GM21529 (cell line): ENCODE measurements around the gene CASQ1.

Source experiments
- ATAC-seq: cut with Tn5 transposase; IDR thresholded peaks from one replicate; pipeline ENCODE4 v1.9.1; 2021; ENCODE audit not compliant: unreplicated experiment

CASQ1 gene

DNA sequence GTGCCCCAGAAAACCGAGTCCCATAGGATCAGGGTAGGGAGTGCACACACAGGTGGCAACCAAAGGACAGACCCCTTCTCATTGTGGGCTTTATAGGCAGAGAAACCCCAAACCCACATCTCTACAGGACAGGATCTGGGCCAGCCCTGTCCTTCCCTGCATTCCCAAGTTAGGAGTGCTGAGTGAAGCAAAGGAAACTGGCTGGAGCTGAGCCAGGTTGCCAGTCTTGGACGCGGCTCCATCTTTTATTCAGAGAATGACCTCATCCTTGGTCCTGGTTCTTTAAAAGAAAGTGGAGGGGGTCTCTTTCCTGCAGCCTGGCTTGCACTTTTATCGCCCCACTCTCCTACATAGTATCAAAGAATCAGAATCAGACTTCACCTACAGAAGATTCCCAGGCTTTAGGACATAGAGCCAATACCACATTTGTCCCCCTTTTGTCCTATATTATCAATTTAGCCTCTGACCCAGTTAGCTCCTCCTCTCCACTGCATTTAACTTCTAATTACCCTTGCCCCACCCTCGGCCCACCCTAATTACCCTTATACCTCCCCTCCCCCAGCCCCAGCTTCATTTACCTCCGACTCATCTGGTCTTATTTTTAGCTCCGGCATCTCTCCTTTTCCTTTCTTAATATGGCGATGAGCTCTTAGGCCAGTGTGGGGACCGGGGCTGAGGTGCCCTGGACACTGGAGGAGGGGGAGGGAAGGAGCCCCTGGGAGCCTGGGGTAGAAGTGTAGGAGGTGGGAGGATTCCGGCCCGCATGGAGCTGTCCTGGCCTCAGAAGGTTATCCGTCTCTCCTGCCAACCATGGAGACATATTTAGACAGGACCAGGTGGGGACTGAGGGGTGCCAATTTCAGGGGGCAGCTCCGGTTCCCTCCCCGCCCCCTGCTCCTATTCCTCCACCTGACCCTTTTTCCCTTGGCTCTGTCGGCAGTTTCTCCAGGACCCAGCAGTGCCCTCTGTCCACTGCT is at the start of gene CASQ1:
Gene CASQ1 (plus strand): TSS at position 927 of the 977 bp plus-strand sequence. CDS start 177 bp downstream, outside the sequence.
- no peak for ATAC-seq

DNA sequence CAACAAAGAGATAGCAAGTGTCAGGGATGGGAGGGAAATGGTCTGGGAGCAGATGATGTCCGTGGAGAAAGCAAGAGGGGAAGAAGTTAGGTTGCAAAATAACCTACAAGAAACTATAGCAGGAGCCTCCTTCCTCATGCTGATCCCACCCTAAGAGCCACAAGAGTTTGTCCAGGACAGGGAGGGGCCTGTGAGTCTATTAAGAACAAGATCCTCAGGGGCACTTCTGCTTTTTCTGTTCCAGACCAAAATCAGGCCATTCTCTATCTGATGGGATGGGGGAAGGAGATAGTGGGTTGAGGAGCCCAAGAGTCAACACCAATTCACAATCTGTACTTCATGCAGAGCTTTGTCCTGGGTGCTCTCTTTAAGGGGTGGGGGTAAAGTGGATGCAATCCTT is 46.7 kb upstream of the CASQ1 start:
- ATAC-seq, result no peak

DNA sequence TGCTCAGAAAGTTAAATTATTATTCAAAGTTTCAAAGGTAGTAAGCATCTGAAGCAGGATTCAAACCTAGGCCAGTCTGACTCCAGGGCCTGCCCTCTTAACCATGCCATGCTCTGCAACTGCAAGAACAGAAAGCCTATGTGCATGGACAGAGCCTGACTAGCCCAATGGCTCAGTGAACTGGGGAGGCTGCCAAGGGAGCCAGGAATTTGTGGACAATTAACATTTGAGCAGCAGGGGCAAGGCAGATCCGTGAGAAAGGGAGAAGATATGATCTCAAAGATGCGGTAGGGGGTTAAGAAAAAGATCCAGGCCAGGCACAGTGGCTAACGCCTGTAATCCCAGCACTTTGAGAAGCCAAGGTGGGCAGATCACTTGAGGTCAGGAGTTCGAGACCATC is 45.5 kb upstream of the CASQ1 start:
- no peak for ATAC-seq

DNA sequence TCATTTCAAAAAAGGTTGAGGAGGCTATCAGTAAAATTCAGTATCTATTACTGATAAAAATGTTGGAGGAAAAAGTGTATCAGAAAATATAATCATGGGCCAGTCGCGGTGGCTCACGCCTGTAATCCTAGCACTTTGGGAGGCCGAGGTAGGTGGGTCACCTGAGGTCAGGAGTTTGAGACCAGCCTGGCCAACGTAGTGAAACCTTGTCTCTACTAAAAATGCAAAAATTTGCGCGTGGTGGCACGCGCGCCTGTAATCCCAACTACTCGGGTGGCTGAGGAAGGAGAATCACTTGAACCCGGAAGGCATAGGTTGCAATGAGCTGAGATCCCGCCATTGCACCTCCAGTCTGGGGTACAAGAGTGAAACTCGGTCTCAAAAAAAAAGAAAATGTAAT is 44.3 kb upstream of the CASQ1 start:
- ATAC-seq, result no peak

- ATAC-seq, result no peak
Measured at GRCh38 chr1:160148121-160148520, 42.3 kb upstream of the CASQ1 start.

GRCh38 chr1:160149233-160149632 is 41.1 kb upstream of the CASQ1 start:
- ATAC-seq, result no peak

GRCh38 chr1:160149716-160150115 is 40.7 kb upstream of the CASQ1 start:
- ATAC-seq, result no peak

- no peak for ATAC-seq
Measured at GRCh38 chr1:160151303-160151702, 39.1 kb upstream of the CASQ1 start, which contains the start of gene ATP1A4. Gene ATP1A4 (plus strand): TSS chr1:160151603. CDS start chr1:160152041, 438 bp downstream.

GRCh38 chr1:160154790-160155189 is 35.6 kb upstream of the CASQ1 start:
- ATAC-seq, result no peak

GRCh38 chr1:160156361-160156760 is 34.0 kb upstream of the CASQ1 start:
- ATAC-seq, result no peak

DNA sequence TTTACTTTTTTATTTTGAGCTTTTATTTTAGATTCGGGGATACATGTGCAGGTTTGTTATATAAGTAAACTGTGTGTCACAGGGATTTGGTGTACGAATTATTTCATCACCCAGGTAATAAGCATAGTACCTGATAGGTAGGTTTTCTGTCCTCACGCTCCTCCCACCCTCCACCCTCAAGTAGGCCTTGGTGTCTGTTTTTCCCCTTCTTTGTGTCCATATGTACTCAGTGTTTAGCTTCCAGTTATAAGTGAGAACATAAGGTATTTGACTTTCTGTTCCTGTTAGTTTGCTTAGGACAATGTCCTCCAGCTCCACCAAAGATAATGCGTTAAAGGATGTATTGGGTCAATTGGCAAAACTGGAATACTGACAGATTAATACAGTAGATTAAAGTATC is 33.2 kb upstream of the CASQ1 start:
- no peak for ATAC-seq

DNA sequence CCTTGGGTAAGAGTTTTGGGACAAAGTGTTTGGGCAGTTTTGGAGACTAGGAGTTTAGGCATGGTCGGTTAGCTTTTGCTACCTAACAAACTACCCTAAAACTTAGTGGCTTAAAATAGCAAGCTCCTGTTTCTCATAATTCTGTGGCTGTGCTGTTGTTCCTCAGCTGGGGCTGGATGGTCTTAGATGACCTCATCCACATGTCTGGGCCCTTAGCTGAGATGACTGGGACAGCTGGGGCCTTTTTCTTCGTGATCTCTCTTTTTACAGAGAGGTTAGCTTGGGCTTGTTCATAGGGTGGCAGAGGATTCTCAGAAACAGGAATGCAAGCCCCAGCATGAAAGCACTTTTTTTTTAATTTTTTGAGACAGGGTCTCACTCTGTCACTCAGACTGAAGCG is 32.3 kb upstream of the CASQ1 start:
- ATAC-seq, result no peak

GRCh38 chr1:160158534-160158933 is 31.8 kb upstream of the CASQ1 start:
- no peak for ATAC-seq

DNA sequence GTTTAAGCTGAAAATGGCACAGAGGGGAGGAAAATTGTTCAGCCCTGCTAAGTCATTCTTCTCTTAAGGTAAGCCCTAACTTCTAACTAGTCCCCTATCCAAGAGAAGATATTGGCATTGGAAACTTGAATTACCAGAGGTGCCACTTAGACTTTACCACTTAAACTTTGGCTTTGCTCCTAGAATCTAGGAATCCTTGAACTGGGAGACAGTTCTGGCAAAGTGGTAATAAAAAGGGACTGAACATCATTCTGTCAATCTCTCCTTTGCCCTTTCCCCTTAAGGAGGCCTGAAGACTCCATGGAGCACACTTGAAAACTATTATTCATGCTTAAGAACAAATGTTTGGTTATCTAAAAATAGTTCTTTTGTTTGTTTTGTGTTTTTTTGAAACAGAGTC is 30.5 kb upstream of the CASQ1 start:
- no peak for ATAC-seq

DNA sequence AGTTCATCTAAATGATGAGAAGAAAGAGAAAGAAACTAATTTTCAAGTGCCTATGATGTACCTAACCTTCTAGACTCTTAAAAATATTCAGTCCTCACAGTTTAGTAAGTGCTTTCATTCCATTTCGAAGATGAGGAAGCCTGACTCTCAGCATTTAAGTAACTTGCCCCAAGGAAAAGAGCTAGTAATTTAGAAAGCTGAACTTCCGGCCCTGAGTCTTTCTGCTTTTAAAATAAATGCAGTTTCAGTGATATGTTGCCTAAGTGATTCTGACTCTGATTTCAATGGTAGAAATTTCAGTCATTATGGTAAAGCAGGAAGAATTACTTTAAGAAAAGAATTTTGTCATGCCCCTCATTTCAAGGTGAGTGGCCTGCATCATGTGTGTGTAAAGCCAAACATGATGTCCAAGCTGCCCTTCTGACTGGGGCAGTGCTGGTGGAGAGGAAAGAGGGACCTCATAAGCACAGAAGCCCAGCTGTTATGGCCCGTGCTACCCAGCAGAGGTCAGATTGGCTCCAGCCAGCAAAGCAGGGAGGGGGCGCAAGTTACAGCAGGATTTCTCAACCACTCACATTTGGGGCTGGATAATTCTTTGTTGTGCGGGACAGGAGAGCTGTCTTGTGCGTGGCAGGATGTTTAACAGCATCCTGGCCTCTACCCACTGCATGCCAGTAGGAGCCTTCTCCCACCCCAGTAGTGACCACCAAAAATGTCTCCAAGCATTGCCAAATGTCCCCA is 28.2 kb upstream of the CASQ1 start:
- no peak for ATAC-seq

DNA sequence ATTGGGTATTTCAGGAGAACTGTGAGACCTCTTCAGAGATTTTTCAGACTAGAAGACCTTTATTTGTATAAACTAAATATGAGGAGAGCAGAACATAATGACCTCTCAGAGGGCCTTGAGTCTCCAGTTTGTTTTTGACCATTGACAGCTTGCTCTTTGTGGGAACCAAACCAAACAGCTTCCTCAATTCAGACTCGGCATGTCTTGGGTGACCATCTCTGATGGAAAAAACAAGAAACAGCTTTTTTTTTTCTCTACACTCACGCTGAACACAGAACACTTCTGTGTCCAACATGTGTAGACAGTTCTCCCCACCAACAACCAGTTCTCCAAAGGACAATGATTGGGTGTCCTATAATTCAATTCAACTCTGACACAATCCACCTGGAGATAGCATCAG is 27.4 kb upstream of the CASQ1 start:
- no peak for ATAC-seq

DNA sequence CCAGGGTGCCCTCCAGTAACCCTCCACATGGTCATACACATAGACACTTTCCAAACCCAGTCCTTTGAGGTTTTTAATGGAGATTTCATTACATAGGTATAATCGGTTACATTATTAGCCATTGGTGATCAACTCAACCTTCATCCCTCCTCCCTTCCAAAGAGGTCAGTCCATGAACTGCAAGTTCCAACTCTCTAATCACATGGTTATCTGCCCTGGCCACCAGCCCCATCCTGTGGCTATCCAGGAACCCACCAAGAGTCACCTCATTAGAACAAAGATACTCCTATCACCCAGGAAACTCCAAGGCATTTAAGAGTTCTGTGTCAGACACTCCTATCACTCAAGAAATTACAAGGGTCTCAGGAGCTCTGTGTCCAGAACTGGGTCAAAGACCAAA is 26.8 kb upstream of the CASQ1 start:
- ATAC-seq, result no peak

- no peak for ATAC-seq
Measured at GRCh38 chr1:160164121-160164520, 26.3 kb upstream of the CASQ1 start.

DNA sequence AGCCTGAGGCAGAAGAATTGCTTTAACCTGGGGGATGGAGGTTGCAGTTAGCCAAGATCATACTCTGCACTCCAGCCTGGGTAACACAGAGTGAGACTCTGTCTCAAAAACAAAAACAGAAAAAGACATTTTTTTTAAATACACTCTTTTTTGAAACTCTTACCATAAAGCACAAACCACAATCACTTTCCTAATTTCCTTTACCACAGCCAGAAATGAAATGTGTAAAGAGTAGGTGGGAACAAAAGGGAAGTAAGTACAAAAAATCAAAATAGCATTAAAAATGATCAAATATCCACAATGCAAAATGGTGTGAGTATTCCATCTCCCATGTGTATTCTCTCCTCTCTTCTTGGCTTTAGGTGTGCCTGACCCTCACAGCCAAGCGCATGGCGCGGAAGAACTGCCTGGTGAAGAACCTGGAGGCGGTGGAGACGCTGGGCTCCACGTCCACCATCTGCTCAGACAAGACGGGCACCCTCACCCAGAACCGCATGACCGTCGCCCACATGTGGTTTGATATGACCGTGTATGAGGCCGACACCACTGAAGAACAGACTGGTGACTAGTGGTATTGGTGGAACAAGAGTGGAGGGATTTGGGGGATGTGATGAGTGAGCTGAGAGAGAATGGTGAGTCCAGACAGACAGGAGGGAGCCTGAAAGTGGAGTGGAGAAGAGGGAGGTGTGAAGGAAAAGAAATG is 24.1 kb upstream of the CASQ1 start:
- no peak for ATAC-seq

DNA sequence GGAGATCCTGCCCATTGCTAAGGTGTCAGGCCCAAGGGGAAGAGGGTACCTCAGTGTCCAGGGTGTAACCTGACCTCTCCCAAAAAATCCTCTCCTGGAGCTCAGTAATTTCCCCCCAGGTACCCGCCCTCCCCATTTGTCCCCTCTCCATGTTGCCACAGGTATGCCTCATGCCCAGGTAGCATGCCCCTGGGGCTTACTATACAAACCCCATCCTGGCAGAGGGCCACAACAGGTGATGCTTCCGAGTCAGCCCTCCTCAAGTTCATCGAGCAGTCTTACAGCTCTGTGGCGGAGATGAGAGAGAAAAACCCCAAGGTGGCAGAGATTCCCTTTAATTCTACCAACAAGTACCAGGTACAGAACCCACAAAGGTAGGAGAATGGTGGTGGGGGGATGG is 23.3 kb upstream of the CASQ1 start:
- ATAC-seq, result no peak

DNA sequence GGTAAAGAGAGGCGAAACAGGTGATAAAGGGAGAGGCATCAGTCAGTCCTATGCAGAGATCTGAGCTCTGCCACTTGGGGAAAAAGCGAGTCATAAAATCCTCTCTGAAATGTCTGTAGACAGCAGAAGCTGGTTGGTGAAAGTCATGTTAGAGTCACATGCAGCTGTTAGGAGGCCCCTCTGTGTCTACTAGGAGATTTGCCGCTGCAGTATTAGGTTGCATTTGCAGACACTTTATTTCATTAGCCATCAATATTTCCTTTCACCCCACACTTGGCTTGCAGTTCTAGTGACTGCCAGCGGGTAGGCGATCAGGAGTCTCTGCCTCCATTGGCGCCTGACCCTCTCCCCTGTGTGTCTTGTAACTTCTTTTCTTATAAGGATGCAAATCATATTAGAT is 22.8 kb upstream of the CASQ1 start:
- ATAC-seq, result no peak
